Fibroblast of lung (primary cell): ENCODE data around the gene TBC1D12. TPM values are rescaled to one million over a fixed set of nuclear protein-coding genes. Genes with fewer than 3 reads are reported as not detected.

ENCODE experiments used
- DNase-seq, 2 donors: peaks; one replicate each; pipeline versions ENCODE4 v3.0.0 to v3.0.0-alpha.2; 2010; ENCODE audit warnings: low read depth in 2 of 2
- H2AFZ ChIP-seq: 2 replicates; pipeline ENCODE4 v1.5.1; 2012; ENCODE audit warnings: low read length, control low read depth, inconsistent platforms
- H3K27ac ChIP-seq: 2 replicates; pipeline ENCODE4 v1.5.1; 2011; ENCODE audit warnings: low read length, control low read depth; ENCODE audit not compliant: insufficient read depth
- H3K27me3 ChIP-seq: 2 replicates; pipeline ENCODE4 v1.5.1; 2011; ENCODE audit warnings: mild to moderate bottlenecking, low read length; ENCODE audit not compliant: control insufficient read depth, insufficient read depth
- H3K36me3 ChIP-seq: 2 replicates; pipeline ENCODE4 v1.5.1; 2011; ENCODE audit warnings: low read length; ENCODE audit not compliant: control insufficient read depth, insufficient read depth
- H3K4me1 ChIP-seq: 2 replicates; pipeline ENCODE4 v1.5.1; 2011; ENCODE audit warnings: low read length; ENCODE audit not compliant: control insufficient read depth, insufficient read depth; ENCODE audit errors: extremely low read depth
- H3K4me2 ChIP-seq: 2 replicates; pipeline ENCODE4 v1.5.1; 2011; ENCODE audit warnings: low read length, control low read depth; ENCODE audit not compliant: insufficient read depth; ENCODE audit errors: extremely low read depth
- H3K4me3 ChIP-seq, 4 experiments: fragments of 200-600 bp in 1 of 4; sonication (generic) in 1 of 4; replicated peaks in 1 of 4; 2 replicates each; pipeline ENCODE4 v1.5.1; 2011 to 2016; ENCODE audit warnings: low read length in 4 of 4, low read depth in 3 of 4, mild to moderate bottlenecking in 3 of 4, control low read depth in 2 of 4, inconsistent platforms in 1 of 4, mixed read lengths in 1 of 4; ENCODE audit not compliant: insufficient read depth in 1 of 4; ENCODE audit errors: control extremely low read depth in 1 of 4
- H3K79me2 ChIP-seq: 2 replicates; pipeline ENCODE4 v1.5.1; 2012; ENCODE audit warnings: mild to moderate bottlenecking, low read length, inconsistent platforms; ENCODE audit not compliant: control insufficient read depth, insufficient read depth
- H3K9ac ChIP-seq: 2 replicates; pipeline ENCODE4 v1.5.1; 2011; ENCODE audit warnings: mild to moderate bottlenecking, low read length, control low read depth; ENCODE audit not compliant: insufficient read depth
- H3K9me3 ChIP-seq: 2 replicates; pipeline ENCODE4 v1.5.1; 2012; ENCODE audit warnings: low read depth, low read length; ENCODE audit not compliant: control insufficient read depth, insufficient read depth
- H4K20me1 ChIP-seq: 2 replicates; pipeline ENCODE4 v1.5.1; 2011; ENCODE audit warnings: low read length; ENCODE audit not compliant: control insufficient read depth, insufficient read depth; ENCODE audit errors: extremely low read depth
- EZH2 ChIP-seq: IDR thresholded peaks from 2 replicates; pipeline ENCODE4 v1.5.1; 2012; ENCODE audit warnings: low read length, control low read depth, mild to moderate bottlenecking; ENCODE audit errors: missing control alignments
- polyA plus RNA-seq, 2 donors: library from polyadenylated mRNA; depleted of rRNA in 1 of 2; stranded (reverse) in 1 of 2; unstranded in 1 of 2; fragments of >200 nt; gene quantifications; 2 replicates each; pipeline ENCODE4 v1.2.1, GENCODE V29; 2011 to 2012; ENCODE audit warnings: missing spikeins in 1 of 2
- total RNA-seq: library from RNA; depleted of rRNA; stranded (reverse); fragments of >200 nt; gene quantifications from 2 replicates; pipeline ENCODE4 v1.2.1, GENCODE V29; 2014
- TF ChIP-seq, protein P1 (sequence below), 2 donors: IDR thresholded peaks in 1 of 2; conservative IDR thresholded peaks in 1 of 2; 1 replicate in 1 of 2; 2 replicates in 1 of 2; pipeline ENCODE4 v1.5.1; 2011 to 2012; ENCODE audit warnings: low read length in 2 of 2, control low read depth in 1 of 2, inconsistent platforms in 1 of 2, low read depth in 1 of 2, mild to moderate bottlenecking in 1 of 2

TBC1D12 gene
- total and polyA plus RNA-seq, 2 donors (not counting 1 experiment from before 2014, with no cell fraction given): 7.8 to 13.9 TPM

DNA sequence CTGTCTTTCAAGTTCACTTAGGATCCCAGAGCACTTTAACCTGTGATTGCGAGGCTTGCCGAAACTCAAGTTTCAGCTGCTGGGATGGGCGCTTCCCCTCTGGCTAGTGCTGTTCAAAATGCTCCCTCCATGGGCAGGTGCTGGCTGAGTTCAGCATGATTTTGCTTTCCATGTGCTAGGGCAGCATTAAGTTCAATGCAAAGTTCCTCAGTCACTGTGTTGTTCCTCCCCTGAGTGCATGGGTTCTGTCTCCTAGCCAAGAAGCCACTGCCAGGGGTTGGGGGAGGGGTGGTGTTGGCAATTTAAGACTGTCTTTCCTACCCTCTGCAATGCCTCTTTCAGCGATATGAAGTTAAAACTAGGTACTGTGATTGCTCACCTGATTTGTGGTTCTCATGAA is 86.8 kb downstream of the TBC1D12 start:
- H2AFZ ChIP-seq: no peak overlapping the region
- H3K36me3 ChIP-seq: no peaks in the 10 kb centered on the region
- no peaks in the 10 kb centered on the region for H3K79me2 ChIP-seq
- no peak overlapping the region for H3K27ac ChIP-seq
- DNase-seq: no peak
- no peak overlapping the region for H3K4me2 ChIP-seq
- H3K9ac ChIP-seq: no peak overlapping the region
- no peaks in the 10 kb centered on the region for H4K20me1 ChIP-seq
- no peaks in the 10 kb centered on the region for H3K27me3 ChIP-seq
- TF ChIP-seq EZH2: no peak
- TF ChIP-seq, protein P1, sequence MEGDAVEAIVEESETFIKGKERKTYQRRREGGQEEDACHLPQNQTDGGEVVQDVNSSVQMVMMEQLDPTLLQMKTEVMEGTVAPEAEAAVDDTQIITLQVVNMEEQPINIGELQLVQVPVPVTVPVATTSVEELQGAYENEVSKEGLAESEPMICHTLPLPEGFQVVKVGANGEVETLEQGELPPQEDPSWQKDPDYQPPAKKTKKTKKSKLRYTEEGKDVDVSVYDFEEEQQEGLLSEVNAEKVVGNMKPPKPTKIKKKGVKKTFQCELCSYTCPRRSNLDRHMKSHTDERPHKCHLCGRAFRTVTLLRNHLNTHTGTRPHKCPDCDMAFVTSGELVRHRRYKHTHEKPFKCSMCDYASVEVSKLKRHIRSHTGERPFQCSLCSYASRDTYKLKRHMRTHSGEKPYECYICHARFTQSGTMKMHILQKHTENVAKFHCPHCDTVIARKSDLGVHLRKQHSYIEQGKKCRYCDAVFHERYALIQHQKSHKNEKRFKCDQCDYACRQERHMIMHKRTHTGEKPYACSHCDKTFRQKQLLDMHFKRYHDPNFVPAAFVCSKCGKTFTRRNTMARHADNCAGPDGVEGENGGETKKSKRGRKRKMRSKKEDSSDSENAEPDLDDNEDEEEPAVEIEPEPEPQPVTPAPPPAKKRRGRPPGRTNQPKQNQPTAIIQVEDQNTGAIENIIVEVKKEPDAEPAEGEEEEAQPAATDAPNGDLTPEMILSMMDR (conservative IDR thresholded peaks at IDR 0.05 in 1 of 2, IDR thresholded peaks at IDR 0.05 in 1 of 2; ENCODE audit: low read depth in 1 of 2, low read length in 2 of 2): no peak
- no peak overlapping the region for H3K4me3 ChIP-seq
- H3K4me1 ChIP-seq: no peaks in the 10 kb centered on the region
- H3K9me3 ChIP-seq: no peaks in the 10 kb centered on the region

DNA sequence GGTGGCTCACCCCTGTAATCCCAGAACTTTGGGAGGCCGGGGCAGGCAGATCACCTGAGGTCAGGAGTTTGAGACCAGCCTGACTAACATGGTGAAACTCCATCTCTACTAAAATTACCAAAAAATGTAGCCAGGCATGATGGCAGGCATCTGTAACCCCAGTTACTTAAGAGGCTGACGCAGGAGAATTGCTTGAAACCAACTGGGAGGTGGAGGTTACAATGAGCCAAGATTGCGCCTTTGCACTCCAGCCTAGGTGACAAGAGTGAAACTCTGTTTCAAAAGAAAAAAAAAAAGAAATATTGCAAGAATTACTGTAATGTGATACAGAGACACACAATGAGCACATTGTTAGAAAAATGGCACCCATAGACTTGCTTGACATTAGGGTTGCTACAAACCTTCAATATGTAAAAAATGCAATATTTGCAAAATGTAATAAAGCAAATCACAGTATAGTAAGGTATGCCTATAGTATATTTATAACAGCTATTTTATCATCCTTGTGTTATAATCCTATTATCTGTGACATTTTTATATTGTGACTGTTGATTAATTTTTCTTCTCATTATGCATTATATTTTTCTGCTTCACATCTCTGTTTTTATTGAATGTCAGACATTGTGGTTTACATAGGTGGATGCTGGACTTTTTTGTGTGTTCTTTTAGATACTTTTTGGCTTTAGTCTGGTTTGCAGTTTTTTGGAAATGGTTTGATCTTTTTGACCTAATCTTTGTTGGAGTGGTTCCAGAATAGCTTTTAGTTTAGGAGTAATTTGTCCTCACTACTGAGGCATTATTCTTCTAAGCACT is 87.8 kb downstream of the TBC1D12 start:
- no peak overlapping the region for H3K27ac ChIP-seq
- no peak overlapping the region for H3K4me3 ChIP-seq
- no peaks in the 10 kb centered on the region for H3K36me3 ChIP-seq
- no peak overlapping the region for H3K4me2 ChIP-seq
- H4K20me1 ChIP-seq: no peaks in the 10 kb centered on the region
- H3K79me2 ChIP-seq: no peaks in the 10 kb centered on the region
- H3K9ac ChIP-seq: no peak overlapping the region
- no peaks in the 10 kb centered on the region for H3K4me1 ChIP-seq
- TF ChIP-seq, protein P1 (conservative IDR thresholded peaks at IDR 0.05 in 1 of 2, IDR thresholded peaks at IDR 0.05 in 1 of 2; ENCODE audit: low read depth in 1 of 2, low read length in 2 of 2): no peak
- no peak for TF ChIP-seq EZH2
- no peak overlapping the region for H2AFZ ChIP-seq
- DNase-seq: no peak
- no peaks in the 10 kb centered on the region for H3K27me3 ChIP-seq
- H3K9me3 ChIP-seq: no peaks in the 10 kb centered on the region

DNA sequence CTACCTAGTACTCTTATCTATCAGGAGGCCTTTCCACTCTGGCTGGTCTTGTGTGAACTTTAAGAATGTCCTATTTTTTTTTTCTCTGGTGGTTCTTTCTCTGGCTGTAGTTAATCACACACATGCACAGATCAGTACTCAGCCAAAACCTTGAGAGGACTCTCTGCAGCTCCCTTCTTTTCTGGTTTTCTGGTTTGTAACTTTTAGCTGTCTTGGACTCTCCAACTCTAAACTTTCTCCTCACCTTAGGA is 88.4 kb downstream of the TBC1D12 start:
- H3K9me3 ChIP-seq: no peaks in the 10 kb centered on the region
- H3K4me3 ChIP-seq: no peak overlapping the region
- H3K36me3 ChIP-seq: no peaks in the 10 kb centered on the region
- no peak overlapping the region for H3K9ac ChIP-seq
- no peaks in the 10 kb centered on the region for H3K27me3 ChIP-seq
- H3K27ac ChIP-seq: no peak overlapping the region
- TF ChIP-seq EZH2: no peak
- TF ChIP-seq, protein P1 (conservative IDR thresholded peaks at IDR 0.05 in 1 of 2, IDR thresholded peaks at IDR 0.05 in 1 of 2; ENCODE audit: low read depth in 1 of 2, low read length in 2 of 2): no peak
- no peaks in the 10 kb centered on the region for H4K20me1 ChIP-seq
- no peaks in the 10 kb centered on the region for H3K79me2 ChIP-seq
- H2AFZ ChIP-seq: no peak overlapping the region
- peak in 1 of 2 donors; percentile 13 for DNase-seq
- H3K4me2 ChIP-seq: no peak overlapping the region
- no peaks in the 10 kb centered on the region for H3K4me1 ChIP-seq
